Forelimb muscle (tissue), 1 donor: ENCODE measurements around the gene HTR5A. TPM values are rescaled to one million over a fixed set of nuclear protein-coding genes. Genes with fewer than 3 reads are reported as not detected.

ENCODE experiments used
- polyA plus RNA-seq: library from polyadenylated mRNA; unstranded; fragments of 120-200 nt; gene quantifications from one replicate; pipeline ENCODE4 v1.2.1, GENCODE V29; 2013; ENCODE audit not compliant: insufficient read length

HTR5A gene
- polyA plus RNA-seq, 1 donor, result not detected

Other genes starting within 250 kb of the HTR5A start
- 11.4 TPM for gene PAXIP1, start 67.2 kb upstream of the HTR5A start, polyA plus RNA-seq
- gene INSIG1, start 227.6 kb downstream of the HTR5A start, polyA plus RNA-seq, result 22.7 TPM